Choroid plexus epithelial cell (primary cell): ENCODE data around the gene EMILIN2.

ENCODE experiments used
- DNase-seq: peaks from one replicate; pipeline ENCODE4 v3.0.0-alpha.2; 2010; ENCODE audit warnings: low read depth
- H3K4me3 ChIP-seq: 2 replicates; pipeline ENCODE4 v1.5.1; 2011; ENCODE audit warnings: low read depth, mild to moderate bottlenecking, control low read depth, low read length, moderate library complexity
- CTCF ChIP-seq: conservative IDR thresholded peaks from 2 replicates; pipeline ENCODE4 v1.5.1; 2011; ENCODE audit warnings: low read depth, mild to moderate bottlenecking, control low read depth, inconsistent platforms, low read length, moderate library complexity

EMILIN2 gene

GRCh38 chr18:2908946-2909335 is 62.1 kb downstream of the EMILIN2 start:
- TF ChIP-seq CTCF, result no peak
- DNase-seq, result no peak

GRCh38 chr18:2909431-2910140 is 62.8 kb downstream of the EMILIN2 start:
- H3K4me3 ChIP-seq, result no peak overlapping the region
- no peak for DNase-seq
- TF ChIP-seq CTCF, result no peak

More at GRCh38 chr18:2908946-2909335, 62.1 kb downstream of the EMILIN2 start:
- H3K4me3 ChIP-seq, result no peak overlapping the region

GRCh38 chr18:2910261-2910660 is 63.5 kb downstream of the EMILIN2 start:
- no peak overlapping the region for H3K4me3 ChIP-seq
- no peak for TF ChIP-seq CTCF
- no peak for DNase-seq

- no peak for DNase-seq
- TF ChIP-seq CTCF, result no peak
Measured at GRCh38 chr18:2910751-2911425, 64.1 kb downstream of the EMILIN2 start.

GRCh38 chr18:2911533-2911932 is 64.7 kb downstream of the EMILIN2 start:
- no peak for DNase-seq
- no peak for TF ChIP-seq CTCF
- no peak overlapping the region for H3K4me3 ChIP-seq

More at GRCh38 chr18:2910751-2911425, 64.1 kb downstream of the EMILIN2 start:
- no peak overlapping the region for H3K4me3 ChIP-seq

- no peak for TF ChIP-seq CTCF
- no peak for DNase-seq
- H3K4me3 ChIP-seq, result no peak overlapping the region
Measured at GRCh38 chr18:2912357-2913299, 65.8 kb downstream of the EMILIN2 start.
